Astrocyte (in vitro differentiated cells and primary cell): Measurements from ENCODE around the gene ZMYM5. TPM values are rescaled to one million over a fixed set of nuclear protein-coding genes. Genes with fewer than 3 reads are reported as not detected.
"Not testable (repeated sequence)": the region's sequence is repeated elsewhere in the genome, so short reads cannot be mapped to it uniquely, and the experiment has no call there.

Experiments used
- DNase-seq: peaks from one replicate; pipeline ENCODE4 v3.0.0-alpha.2; 2010; ENCODE audit warnings: low read depth
- FAIRE-seq: peaks from 2 replicates; lab custom pipeline; 2011; peaks lifted over from hg19 to GRCh38; lab: Jason Lieb, UNC
- H2AFZ ChIP-seq: 2 replicates; pipeline ENCODE4 v1.6.0; 2012; ENCODE audit warnings: low read depth, low read length, inconsistent platforms
- H3K27ac ChIP-seq: 2 replicates; pipeline ENCODE4 v1.5.1; 2011; ENCODE audit warnings: low read depth, low read length, inconsistent platforms
- H3K27me3 ChIP-seq: 2 replicates; pipeline ENCODE4 v1.6.0; 2011; ENCODE audit warnings: low read length, inconsistent platforms; ENCODE audit not compliant: insufficient read depth
- H3K36me3 ChIP-seq: 2 replicates; pipeline ENCODE4 v1.5.1; 2011; ENCODE audit warnings: low read length, inconsistent platforms; ENCODE audit not compliant: insufficient read depth
- H3K4me1 ChIP-seq: 2 replicates; pipeline ENCODE4 v1.5.1; 2011; ENCODE audit warnings: low read length, inconsistent platforms; ENCODE audit not compliant: insufficient read depth
- H3K4me2 ChIP-seq: 2 replicates; pipeline ENCODE4 v1.6.0; 2012; ENCODE audit warnings: low read length, inconsistent platforms
- H3K4me3 ChIP-seq: 2 replicates; pipeline ENCODE4 v1.5.1; 2011; ENCODE audit warnings: low read depth, mild to moderate bottlenecking, low read length, inconsistent platforms; ENCODE audit not compliant: insufficient read depth
- H3K79me2 ChIP-seq: 2 replicates; pipeline ENCODE4 v1.6.0; 2012; ENCODE audit warnings: mild to moderate bottlenecking, low read length, inconsistent platforms; ENCODE audit not compliant: insufficient read depth
- H3K9ac ChIP-seq: 2 replicates; pipeline ENCODE4 v1.6.0; 2012; ENCODE audit warnings: mild to moderate bottlenecking, low read length, inconsistent platforms
- H3K9me3 ChIP-seq: 2 replicates; pipeline ENCODE4 v1.5.1; 2012; ENCODE audit warnings: low read depth, mild to moderate bottlenecking, low read length, inconsistent platforms; ENCODE audit not compliant: insufficient read depth
- H4K20me1 ChIP-seq: 2 replicates; pipeline ENCODE4 v1.6.0; 2012; ENCODE audit warnings: low read length, inconsistent platforms; ENCODE audit not compliant: insufficient read depth
- H3K27ac Mint-ChIP-seq: one replicate; pipeline ENCODE4 v1.8.0; 2021; ENCODE audit warnings: mild to moderate bottlenecking, mixed read lengths; ENCODE audit not compliant: unreplicated experiment
- H3K27me3 Mint-ChIP-seq: one replicate; pipeline ENCODE4 v1.8.0; 2021; ENCODE audit warnings: low read depth, mixed read lengths; ENCODE audit not compliant: unreplicated experiment
- H3K36me3 Mint-ChIP-seq: one replicate; pipeline ENCODE4 v1.8.0; 2021; ENCODE audit warnings: low read depth, mixed read lengths; ENCODE audit not compliant: unreplicated experiment
- H3K4me1 Mint-ChIP-seq: one replicate; pipeline ENCODE4 v1.8.0; 2021; ENCODE audit warnings: low read depth, mixed read lengths; ENCODE audit not compliant: unreplicated experiment
- H3K4me3 Mint-ChIP-seq: one replicate; pipeline ENCODE4 v1.8.0; 2021; ENCODE audit warnings: mild to moderate bottlenecking, moderate library complexity, mixed read lengths; ENCODE audit not compliant: unreplicated experiment
- H3K9me3 Mint-ChIP-seq: one replicate; pipeline ENCODE4 v1.8.0; 2021; ENCODE audit warnings: mild to moderate bottlenecking, mixed read lengths; ENCODE audit not compliant: unreplicated experiment
- EZH2 ChIP-seq: IDR thresholded peaks from 2 replicates; pipeline ENCODE4 v1.6.1; 2012; ENCODE audit warnings: mild to moderate bottlenecking, low read length, inconsistent platforms; ENCODE audit not compliant: insufficient read depth
- total RNA-seq: library from RNA; stranded (reverse); gene quantifications from 2 replicates; pipeline ENCODE4 v1.2.1, GENCODE V29; 2021
- TF ChIP-seq, protein P1 (sequence below): IDR thresholded peaks from 2 replicates; pipeline ENCODE4 v1.5.1; 2011; ENCODE audit warnings: low read depth, mild to moderate bottlenecking, inconsistent platforms, low read length, moderate library complexity; ENCODE audit not compliant: insufficient read depth

Gene ZMYM5
- total RNA-seq, 1 donor from 2014 or later = 16.0 TPM

DNA sequence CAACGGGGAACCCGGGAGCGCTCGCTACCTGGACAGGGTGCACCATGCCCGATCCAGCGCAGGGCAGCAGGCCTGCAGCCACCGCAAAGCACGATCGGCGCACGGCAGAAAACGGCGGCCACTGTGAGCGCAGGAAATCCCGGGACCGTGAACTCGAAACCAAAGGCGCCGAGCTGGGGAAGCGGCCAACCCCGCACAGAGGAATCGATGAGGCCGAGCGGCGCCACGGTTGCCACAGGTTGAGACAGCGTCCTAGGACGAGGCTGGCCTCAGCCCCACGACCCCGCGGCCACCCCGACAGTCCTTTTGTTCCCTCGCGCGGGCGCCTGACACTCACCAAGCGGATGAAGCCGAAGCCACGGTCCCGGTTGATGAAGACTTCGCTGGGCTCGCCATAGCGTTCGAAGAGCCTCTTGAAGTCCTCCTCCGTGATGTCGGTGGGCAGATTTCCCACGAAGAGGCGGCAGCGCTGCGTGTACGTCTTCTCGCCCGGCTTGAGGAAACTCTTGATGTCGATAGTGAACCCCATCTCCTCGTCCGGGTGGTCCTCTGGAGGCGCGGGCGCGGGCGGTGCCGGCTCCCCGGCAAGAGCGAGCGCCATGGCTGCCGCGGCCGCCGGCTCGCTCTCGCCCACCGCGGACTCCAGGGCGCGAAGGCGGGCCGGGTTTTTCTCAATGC is 81.3 kb downstream of the ZMYM5 start:
- H3K36me3 ChIP-seq = no peaks in the 10 kb centered on the region
- peak; percentile 54 for DNase-seq
- peak overlapping the region; percentile 88 for H2AFZ ChIP-seq
- FAIRE-seq = no peak
- no peaks in the 10 kb centered on the region for H3K27me3 Mint-ChIP-seq
- peak overlapping the region; percentile 88 for H3K4me2 ChIP-seq
- H3K4me3 ChIP-seq = peak overlapping the region; percentile 91
- no peaks in the 10 kb centered on the region for H3K9me3 Mint-ChIP-seq
- H3K27ac Mint-ChIP-seq = peak overlapping the region; percentile 96
- peaks cover 23% of the 10 kb centered on the region for H4K20me1 ChIP-seq
- H3K79me2 ChIP-seq = peaks cover 30% of the 10 kb centered on the region
- H3K4me1 Mint-ChIP-seq = peaks cover 4% of the 10 kb centered on the region
- peak overlapping the region; percentile 95 for H3K4me3 Mint-ChIP-seq
- H3K4me1 ChIP-seq = peaks cover 3% of the 10 kb centered on the region
- no peak for TF ChIP-seq EZH2
- TF ChIP-seq, protein P1, sequence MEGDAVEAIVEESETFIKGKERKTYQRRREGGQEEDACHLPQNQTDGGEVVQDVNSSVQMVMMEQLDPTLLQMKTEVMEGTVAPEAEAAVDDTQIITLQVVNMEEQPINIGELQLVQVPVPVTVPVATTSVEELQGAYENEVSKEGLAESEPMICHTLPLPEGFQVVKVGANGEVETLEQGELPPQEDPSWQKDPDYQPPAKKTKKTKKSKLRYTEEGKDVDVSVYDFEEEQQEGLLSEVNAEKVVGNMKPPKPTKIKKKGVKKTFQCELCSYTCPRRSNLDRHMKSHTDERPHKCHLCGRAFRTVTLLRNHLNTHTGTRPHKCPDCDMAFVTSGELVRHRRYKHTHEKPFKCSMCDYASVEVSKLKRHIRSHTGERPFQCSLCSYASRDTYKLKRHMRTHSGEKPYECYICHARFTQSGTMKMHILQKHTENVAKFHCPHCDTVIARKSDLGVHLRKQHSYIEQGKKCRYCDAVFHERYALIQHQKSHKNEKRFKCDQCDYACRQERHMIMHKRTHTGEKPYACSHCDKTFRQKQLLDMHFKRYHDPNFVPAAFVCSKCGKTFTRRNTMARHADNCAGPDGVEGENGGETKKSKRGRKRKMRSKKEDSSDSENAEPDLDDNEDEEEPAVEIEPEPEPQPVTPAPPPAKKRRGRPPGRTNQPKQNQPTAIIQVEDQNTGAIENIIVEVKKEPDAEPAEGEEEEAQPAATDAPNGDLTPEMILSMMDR = no peak
- H3K36me3 Mint-ChIP-seq = peaks cover 5% of the 10 kb centered on the region
- H3K27me3 ChIP-seq = no peaks in the 10 kb centered on the region
- H3K9ac ChIP-seq = peak overlapping the region; percentile 96
- no peaks in the 10 kb centered on the region for H3K9me3 ChIP-seq
- H3K27ac ChIP-seq = peak overlapping the region; percentile 88

GRCh38 chr13:19781526-19781925 is 81.9 kb downstream of the ZMYM5 start:
- H3K27me3 Mint-ChIP-seq = no peaks in the 10 kb centered on the region
- Histone ChIP-seq H3K4me3 (peak overlapping the region; percentile 91), H3K9me3 (no peaks in the 10 kb centered on the region), H3K4me2 (peak overlapping the region; percentile 88), H2AFZ (no peak overlapping the region), H3K27ac (peak overlapping the region; percentile 88), H3K9ac (peak overlapping the region; percentile 96), H3K36me3 (no peaks in the 10 kb centered on the region), H3K27me3 (no peaks in the 10 kb centered on the region), H3K79me2 (peaks cover 37% of the 10 kb centered on the region), H4K20me1 (peaks cover 27% of the 10 kb centered on the region), H3K4me1 (peaks cover 3% of the 10 kb centered on the region)
- H3K4me1 Mint-ChIP-seq = peaks cover 4% of the 10 kb centered on the region
- no peaks in the 10 kb centered on the region for H3K9me3 Mint-ChIP-seq
- H3K36me3 Mint-ChIP-seq = peaks cover 5% of the 10 kb centered on the region
- FAIRE-seq (no peak), DNase-seq (no peak)
- peak overlapping the region; percentile 95 for H3K4me3 Mint-ChIP-seq
- TF ChIP-seq, protein P1 = no peak
- no peak for TF ChIP-seq EZH2
- H3K27ac Mint-ChIP-seq = no peak overlapping the region

DNA sequence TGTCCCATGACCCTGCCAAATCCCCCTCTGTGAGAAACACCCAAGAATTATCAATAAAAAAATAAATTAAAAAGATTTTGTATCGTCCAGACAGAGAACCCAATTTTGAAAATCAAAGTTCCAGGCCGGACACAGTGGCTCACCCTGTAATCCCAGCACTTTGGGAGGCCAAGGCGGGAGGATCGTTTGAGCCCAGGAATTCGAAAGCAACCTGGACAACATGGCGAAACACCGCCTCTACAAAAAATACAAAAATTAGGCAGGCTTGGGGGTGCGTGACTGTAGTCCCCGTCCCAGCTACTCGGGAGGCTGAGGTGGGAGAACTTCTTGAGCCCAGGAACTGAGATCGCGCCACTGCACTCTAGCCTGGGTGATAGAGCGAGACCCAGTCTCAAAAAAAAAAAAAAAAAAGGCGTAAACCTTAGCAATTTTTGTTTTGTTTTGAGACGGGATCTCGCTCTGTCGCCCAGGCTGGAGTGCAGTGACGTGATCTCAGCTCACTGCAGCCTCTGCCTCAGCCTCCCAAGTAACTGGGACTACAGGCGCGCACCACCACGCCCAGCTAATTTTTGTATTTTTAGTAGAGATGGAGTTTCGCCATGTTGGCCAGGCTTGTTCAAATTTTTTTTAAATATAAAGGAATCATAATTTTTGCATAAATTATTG is 82.6 kb downstream of the ZMYM5 start:
- not testable (repeated sequence) for H3K27me3 ChIP-seq, H3K27ac Mint-ChIP-seq, H3K9me3 Mint-ChIP-seq, H3K36me3 Mint-ChIP-seq, H3K9me3 ChIP-seq, H3K27me3 Mint-ChIP-seq, H3K36me3 ChIP-seq, H3K4me1 Mint-ChIP-seq, H3K4me1 ChIP-seq, DNase-seq, FAIRE-seq, H2AFZ ChIP-seq, H3K27ac ChIP-seq
- Histone ChIP-seq H3K4me2 (peak overlapping the region; percentile 88), H3K79me2 (peaks cover 43% of the 10 kb centered on the region), H3K4me3 (peak overlapping the region; percentile 91), H4K20me1 (peaks cover 32% of the 10 kb centered on the region), H3K9ac (peak overlapping the region; percentile 96)
- H3K4me3 Mint-ChIP-seq = peak overlapping the region; percentile 95

Other genes starting within 250 kb of the ZMYM5 start
- gene MPHOSPH8, start 230.0 kb downstream of the ZMYM5 start, total RNA-seq = 18.0 and 22.9 TPM in 2 replicates
- gene PSPC1, start 80.7 kb downstream of the ZMYM5 start, total RNA-seq = 43.6 and 57.5 TPM in 2 replicates
- gene ZMYM2, start 95.1 kb upstream of the ZMYM5 start, total RNA-seq = 103 and 109 TPM in 2 replicates